ENCODE measurements around the gene IFNA21. TPM values are rescaled to one million over a fixed set of nuclear protein-coding genes. Genes with fewer than 3 reads are reported as not detected.
"Not testable (repeated sequence)": the region's sequence is repeated elsewhere in the genome, so short reads cannot be mapped to it uniquely, and the experiment has no call there.

The IFNA21 gene
- total RNA-seq, 1 experiment from 2014 or later: not detected

- DNase-seq (ENCODE audit: low read depth): no peak
Measured at GRCh38 chr9:21141427-21141882, 25.0 kb downstream of the IFNA21 start, which contains the start of gene IFNW1. Gene IFNW1 (minus strand): TSS chr9:21141832. CDS start chr9:21141570, 262 bp downstream.

GRCh38 chr9:21137020-21137419 lies 29.4 kb downstream of the IFNA21 start:
- DNase-seq (ENCODE audit: low read depth): no peak

- DNase-seq (ENCODE audit: low read depth): no peak
Measured at GRCh38 chr9:21135736-21136135, 30.7 kb downstream of the IFNA21 start.

- not testable (repeated sequence) for DNase-seq (ENCODE audit: low read depth)
Measured at GRCh38 chr9:21128186-21128585, 38.3 kb downstream of the IFNA21 start.

GRCh38 chr9:21121595-21122251 lies 44.7 kb downstream of the IFNA21 start:
- DNase-seq (ENCODE audit: low read depth): no peak

- DNase-seq (ENCODE audit: low read depth): no peak
Measured at GRCh38 chr9:21121079-21121478, 45.4 kb downstream of the IFNA21 start.

GRCh38 chr9:21119093-21119770 lies 47.2 kb downstream of the IFNA21 start:
- DNase-seq (ENCODE audit: low read depth): no peak

Other genes starting within 250 kb of the IFNA21 start
- not detected in 2 replicates for gene HACD4, start 135.0 kb downstream of the IFNA21 start, total RNA-seq (2014; rRNA removed; shearing (Covaris generic))
- gene IFNB1, start 88.7 kb downstream of the IFNA21 start, total RNA-seq (2014; rRNA removed; shearing (Covaris generic)): not detected in 2 replicates
- not detected in 2 replicates for gene IFNW1, start 24.8 kb downstream of the IFNA21 start, total RNA-seq (2014; rRNA removed; shearing (Covaris generic))
- not detected in 2 replicates for gene IFNA4, start 20.9 kb upstream of the IFNA21 start, total RNA-seq (2014; rRNA removed; shearing (Covaris generic))
- not detected in 2 replicates for gene IFNA7, start 35.5 kb upstream of the IFNA21 start, total RNA-seq (2014; rRNA removed; shearing (Covaris generic))
- not detected in 2 replicates for gene IFNA10, start 40.5 kb upstream of the IFNA21 start, total RNA-seq (2014; rRNA removed; shearing (Covaris generic))
- gene IFNA16, start 50.7 kb upstream of the IFNA21 start, total RNA-seq (2014; rRNA removed; shearing (Covaris generic)): not detected in 2 replicates
- gene IFNA17, start 61.6 kb upstream of the IFNA21 start, total RNA-seq (2014; rRNA removed; shearing (Covaris generic)): not detected in 2 replicates
- not detected in 2 replicates for gene IFNA14, start 73.3 kb upstream of the IFNA21 start, total RNA-seq (2014; rRNA removed; shearing (Covaris generic))
- not detected in 2 replicates for gene IFNA5, start 138.7 kb upstream of the IFNA21 start, total RNA-seq (2014; rRNA removed; shearing (Covaris generic))
- not detected in 2 replicates for gene KLHL9, start 168.7 kb upstream of the IFNA21 start, total RNA-seq (2014; rRNA removed; shearing (Covaris generic))
- not detected in 2 replicates for gene IFNA6, start 184.2 kb upstream of the IFNA21 start, total RNA-seq (2014; rRNA removed; shearing (Covaris generic))
- gene IFNA13, start 201.4 kb upstream of the IFNA21 start, total RNA-seq (2014; rRNA removed; shearing (Covaris generic)): not detected in 2 replicates
- not detected in 2 replicates for gene IFNA2, start 218.7 kb upstream of the IFNA21 start, total RNA-seq (2014; rRNA removed; shearing (Covaris generic))
- not detected in 2 replicates for gene IFNA8, start 242.5 kb upstream of the IFNA21 start, total RNA-seq (2014; rRNA removed; shearing (Covaris generic))

Measured in Daoy (cell line).